Panc1 (cell line): ENCODE measurements around the gene KRTAP6-2. TPM values are rescaled to one million over a fixed set of nuclear protein-coding genes. Genes with fewer than 3 reads are reported as not detected.

ENCODE experiments used
- ATAC-seq: fragments of 200-7000 bp; cut with Tn5 transposase; 2 replicates; pipeline ENCODE4 v1.9.1; 2020; ENCODE audit warnings: mild to moderate bottlenecking, moderate library complexity
- BruUV-seq: library from RNA; stranded (reverse); fragments of 400-500 nt; replicated peaks from 2 replicates; lab custom pipeline; 2021; lab: Mats Ljungman, UMichigan
- CTCF ChIA-PET: fragments of 300-600 bp; sonication (Branson Sonifier 250); formaldehyde crosslinking; loops from one replicate; lab custom pipeline; 2022; ENCODE audit warnings: antibody characterized with exemption; lab: Charles Lee
- POLR2A ChIA-PET: fragments of 300-600 bp; sonication (Branson Sonifier 250); formaldehyde crosslinking; loops from one replicate; lab custom pipeline; 2022; ENCODE audit warnings: antibody characterized with exemption; lab: Charles Lee
- DNase-seq: peaks from one replicate; pipeline ENCODE4 v3.0.0-alpha.2; 2010; ENCODE audit warnings: low read depth, low spot score
- H3K27ac ChIP-seq: 2 replicates; pipeline ENCODE4 v1.5.1; 2011; ENCODE audit warnings: mild to moderate bottlenecking, low read length, inconsistent platforms
- H3K27me3 ChIP-seq: fragments of 200-500 bp; sonication (Bioruptor generic); 2 replicates; pipeline ENCODE4 v1.6.0; 2014; ENCODE audit warnings: low read length, inconsistent platforms; ENCODE audit not compliant: control insufficient read depth, insufficient read depth
- H3K36me3 ChIP-seq: fragments of 200-500 bp; sonication (Bioruptor generic); 2 replicates; pipeline ENCODE4 v1.5.1; 2014; ENCODE audit warnings: inconsistent platforms, mild to moderate bottlenecking, low read length, moderate library complexity; ENCODE audit not compliant: control insufficient read depth, insufficient read depth
- H3K4me1 ChIP-seq: 2 replicates; pipeline ENCODE4 v1.5.1; 2011; ENCODE audit warnings: inconsistent platforms, mild to moderate bottlenecking, low read length, moderate library complexity; ENCODE audit not compliant: control insufficient read depth, insufficient read depth
- H3K4me3 ChIP-seq, 2 experiments: 2 replicates each; pipeline ENCODE4 v1.5.1; 2011 to 2012; ENCODE audit warnings: low read depth in 2 of 2, low read length in 2 of 2, mild to moderate bottlenecking in 2 of 2, inconsistent platforms in 1 of 2, moderate library complexity in 1 of 2
- H3K9me3 ChIP-seq: fragments of 200-500 bp; sonication (Bioruptor generic); 2 replicates; pipeline ENCODE4 v1.5.1; 2014; ENCODE audit warnings: low read depth, mild to moderate bottlenecking, inconsistent platforms, low read length, moderate library complexity; ENCODE audit not compliant: control insufficient read depth, insufficient read depth
- CTCF ChIP-seq: fragments of 450-650 bp; IDR thresholded peaks from 2 replicates; pipeline ENCODE4 v1.5.1; 2017; ENCODE audit warnings: mild to moderate bottlenecking
- POLR2AphosphoS5 ChIP-seq: IDR thresholded peaks from 2 replicates; pipeline ENCODE4 v1.6.1; 2012; ENCODE audit warnings: mild to moderate bottlenecking, low read depth, low read length, moderate library complexity
- REST ChIP-seq, 2 experiments: IDR thresholded peaks; 2 replicates each; pipeline ENCODE4 v1.6.1; 2011 to 2012; ENCODE audit warnings: low read depth in 2 of 2, control low read depth in 1 of 2, low read length in 1 of 2, mild to moderate bottlenecking in 1 of 2, moderate library complexity in 1 of 2; ENCODE audit not compliant: insufficient read depth in 1 of 2
- SIN3A ChIP-seq: IDR thresholded peaks from 2 replicates; pipeline ENCODE4 v1.6.1; 2012; ENCODE audit warnings: low read depth, mild to moderate bottlenecking, low read length, moderate library complexity, borderline replicate concordance; ENCODE audit not compliant: insufficient read depth
- TCF7L2 ChIP-seq: IDR thresholded peaks from 2 replicates; pipeline ENCODE4 v1.6.1; 2011; ENCODE audit warnings: mild to moderate bottlenecking, low read depth, low read length, inconsistent platforms
- in situ Hi-C: cut with HindIII; loops from 2 replicates; pipeline ENCODE4 v1.10.0; 2016; ENCODE audit warnings: low sequenced_read_pairs, low pct_unique_long_range_greater_than_20kb
- intact Hi-C: fragments of 100-400 bp; cut with micrococcal nuclease; formaldehyde crosslinking; loops from one replicate; pipeline ENCODE4 v1.10.0; 2022; ENCODE audit not compliant: unreplicated experiment
- total RNA-seq: library from RNA; stranded (reverse); gene quantifications from one replicate; pipeline ENCODE4 v1.2.1, GENCODE V29; 2021; ENCODE audit not compliant: unreplicated experiment

The KRTAP6-2 gene
- total RNA-seq, 1 experiment from 2014 or later: not detected

DNA sequence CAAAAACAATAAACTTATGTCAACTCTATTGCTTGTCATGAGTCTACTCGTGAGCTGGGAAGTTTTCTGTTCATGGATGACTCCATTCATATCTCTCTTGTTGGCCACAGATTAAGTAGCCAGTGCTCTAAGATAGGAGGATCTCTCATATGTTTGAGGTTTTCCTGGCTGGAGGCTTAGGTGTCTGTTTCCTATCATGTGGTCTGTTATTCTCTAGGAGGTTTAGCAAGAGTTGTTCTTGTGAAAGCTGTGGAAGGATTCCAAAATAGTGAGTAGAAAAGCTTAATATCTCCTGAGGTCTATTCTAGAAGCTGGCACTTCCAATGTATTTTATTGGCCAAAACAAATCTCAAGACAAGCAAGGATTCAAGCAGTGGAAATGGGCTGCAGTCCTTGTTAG lies 30.5 kb upstream of the KRTAP6-2 start:
- H3K4me3 ChIP-seq: no peak overlapping the region
- POLR2A ChIA-PET: no interaction called here
- in situ Hi-C loops: no loop called here
- CTCF ChIA-PET: no interaction called here
- no peak for TF ChIP-seq POLR2AphosphoS5
- no peak for TF ChIP-seq SIN3A
- TF ChIP-seq CTCF: no peak
- ATAC-seq (no peak), DNase-seq (no peak)
- no peaks in the 10 kb centered on the region for H3K4me1 ChIP-seq
- no TSS peak for BruUV-seq
- H3K36me3 ChIP-seq: no peaks in the 10 kb centered on the region
- no peak overlapping the region for H3K27ac ChIP-seq
- intact Hi-C loops: no loop called here
- H3K9me3 ChIP-seq: no peaks in the 10 kb centered on the region
- H3K27me3 ChIP-seq: no peaks in the 10 kb centered on the region

DNA sequence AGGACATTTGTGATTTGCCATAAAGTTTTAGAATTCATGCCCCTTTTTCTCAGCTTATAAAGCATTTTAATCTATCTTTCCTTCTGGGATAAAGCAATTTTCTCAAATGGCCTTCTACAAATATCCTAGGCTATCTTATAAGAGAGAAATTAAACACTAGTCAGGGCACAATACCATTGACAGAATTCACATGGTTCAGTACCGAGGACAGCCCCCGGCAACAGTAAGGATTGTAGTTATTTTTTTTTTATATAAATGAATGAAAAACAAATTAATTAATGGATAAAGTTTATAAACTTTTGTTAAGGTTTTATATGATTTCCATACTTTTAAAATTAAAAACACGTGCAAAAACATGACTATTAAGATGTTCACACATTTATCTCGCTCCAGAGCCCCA lies 29.4 kb upstream of the KRTAP6-2 start:
- Histone ChIP-seq H3K27ac (no peak overlapping the region), H3K4me1 (no peaks in the 10 kb centered on the region), H3K27me3 (no peaks in the 10 kb centered on the region), H3K36me3 (no peaks in the 10 kb centered on the region), H3K4me3 (no peak overlapping the region), H3K9me3 (no peaks in the 10 kb centered on the region)
- TF ChIP-seq CTCF: no peak
- TF ChIP-seq SIN3A: no peak
- no peak for TF ChIP-seq REST (IDR thresholded peaks at IDR 0.05; ENCODE audit: insufficient read depth in 1 of 2, low read depth in 2 of 2, low read length in 1 of 2)
- no peak for TF ChIP-seq POLR2AphosphoS5
- no peak for TF ChIP-seq TCF7L2
- in situ Hi-C loops (no loop called here), intact Hi-C loops (no loop called here)
- no TSS peak for BruUV-seq
- DNase-seq (no peak), ATAC-seq (no peak)
- POLR2A ChIA-PET: no interaction called here
- CTCF ChIA-PET: no interaction called here
